Neural progenitor cell (in vitro differentiated cells): ENCODE results near the gene ARV1.

Source experiments
- CTCF ChIP-seq: fragments of 200-600 bp; sonication (generic); IDR thresholded peaks from 2 replicates; pipeline ENCODE4 v1.5.1; 2017; ENCODE audit warnings: antibody characterized with exemption, mild to moderate bottlenecking
- EZH2 ChIP-seq: fragments of 200-600 bp; sonication (generic); IDR thresholded peaks from 2 replicates; pipeline ENCODE4 v1.6.1; 2017; ENCODE audit warnings: antibody characterized with exemption, mild to moderate bottlenecking, moderate library complexity
- EZH2phosphoT487 ChIP-seq: fragments of 200-600 bp; sonication (generic); IDR thresholded peaks from 2 replicates; pipeline ENCODE4 v1.6.1; 2017; ENCODE audit warnings: antibody characterized with exemption

- no peak for TF ChIP-seq CTCF
- TF ChIP-seq EZH2, result no peak
- TF ChIP-seq EZH2phosphoT487, result no peak
Measured at GRCh38 chr1:231035799-231036198, 56.9 kb downstream of the ARV1 start.
